Activated CD8-positive, alpha-beta T cell treated with anti-CD3 and anti-CD28 coated beads, Interleukin-2, amount 10 ng/mL, durations not matched to agents 7 days and 5 days (primary cell): Measurements from ENCODE around the gene EXD3. TPM values are rescaled to one million over a fixed set of nuclear protein-coding genes. Genes with fewer than 3 reads are reported as not detected.
A peak's percentile ranks its signal among the peaks of the same experiment; 100 is the strongest.

ENCODE experiments used
- ATAC-seq: fragments of 150-1000 bp; cut with Tn5 transposase; one replicate; pipeline ENCODE4 v1.10.0; 2021; ENCODE audit warnings: moderate library complexity
- CTCF ChIA-PET: fragments of 350-600 bp; sonication (Branson Sonifier 250); formaldehyde crosslinking; loops from one replicate; lab custom pipeline; 2021; ENCODE audit warnings: antibody characterized with exemption; lab: Charles Lee
- POLR2A ChIA-PET: fragments of 350-600 bp; sonication (Branson Sonifier 250); formaldehyde crosslinking; loops from one replicate; lab custom pipeline; 2021; ENCODE audit warnings: antibody characterized with exemption; lab: Charles Lee
- DNase-seq: peaks from one replicate; pipeline ENCODE4 v3.0.0-alpha.2; 2020
- H3K27ac Mint-ChIP-seq: one replicate; pipeline ENCODE4 v1.8.0; 2021; ENCODE audit warnings: mild to moderate bottlenecking, mixed read lengths
- H3K27me3 Mint-ChIP-seq: one replicate; pipeline ENCODE4 v1.8.0; 2021; ENCODE audit warnings: low read depth, mixed read lengths
- H3K36me3 Mint-ChIP-seq: one replicate; pipeline ENCODE4 v1.8.0; 2021; ENCODE audit warnings: low read depth, mixed read lengths
- H3K4me1 Mint-ChIP-seq: one replicate; pipeline ENCODE4 v1.8.0; 2021; ENCODE audit warnings: low read depth, mixed read lengths
- H3K4me3 Mint-ChIP-seq: one replicate; pipeline ENCODE4 v1.8.0; 2021; ENCODE audit warnings: mild to moderate bottlenecking, mixed read lengths
- H3K9me3 Mint-ChIP-seq: one replicate; pipeline ENCODE4 v1.8.0; 2022; ENCODE audit warnings: mixed read lengths; ENCODE audit not compliant: insufficient read depth
- total RNA-seq, 2 experiments: library from RNA; stranded (reverse); gene quantifications; one replicate each; pipeline ENCODE4 v1.2.3, GENCODE V29; 2021

EXD3 gene
- total RNA-seq, 2 experiments from 2014 or later = 10.0 to 10.9 TPM

DNA sequence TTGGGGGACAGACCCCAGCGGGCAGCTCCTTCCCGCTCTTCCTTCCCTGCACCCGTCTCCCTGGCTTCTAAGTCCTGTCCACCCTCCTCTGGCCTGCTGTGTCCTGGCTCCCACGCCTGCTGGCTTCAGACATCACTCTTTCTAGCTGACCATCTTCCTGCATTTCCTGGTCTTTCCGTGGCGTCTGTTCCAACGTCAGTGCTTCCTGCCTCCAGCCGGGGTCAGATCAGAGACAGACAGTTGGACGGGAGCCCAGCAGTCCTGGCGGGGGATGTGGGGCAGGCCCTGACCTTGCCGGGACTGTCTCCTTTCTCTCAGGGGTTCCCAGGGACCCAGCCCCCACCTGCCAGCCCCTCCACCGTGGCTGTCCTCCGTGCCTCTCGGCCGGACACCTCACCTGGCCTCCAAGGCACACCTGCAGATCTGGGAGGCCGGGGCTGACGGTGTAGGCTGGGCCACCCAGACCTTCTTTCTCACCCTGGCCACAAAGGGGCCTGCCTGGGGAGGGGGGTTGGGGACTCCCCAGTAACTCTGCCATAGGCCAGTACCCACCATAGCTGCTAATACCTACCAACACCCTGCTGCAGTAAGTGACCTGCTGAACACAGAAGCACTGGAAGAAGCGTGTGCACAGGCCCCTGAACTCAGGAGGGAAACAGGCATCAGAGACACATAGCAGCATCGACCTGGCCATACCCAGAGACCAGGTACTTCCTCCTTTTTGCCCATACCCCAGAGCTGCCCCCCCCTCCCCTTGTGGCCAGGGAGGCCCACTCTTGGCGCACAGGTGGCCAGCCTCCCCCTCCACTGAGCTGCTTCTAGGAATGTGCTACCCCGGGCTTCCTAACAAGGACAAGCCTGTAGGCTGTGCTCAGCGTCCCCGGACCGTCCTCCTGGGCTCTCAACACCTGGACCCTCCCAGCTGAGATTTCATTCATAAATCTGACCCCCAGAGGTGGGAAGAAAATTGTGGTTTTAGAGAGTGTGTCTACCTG is 126.0 kb downstream of the EXD3 start:
- Mint-ChIP-seq H3K4me3 (peak overlapping the region; percentile 13), H3K9me3 (no peaks in the 10 kb centered on the region), H3K27ac (peak overlapping the region; percentile 44), H3K36me3 (no peaks in the 10 kb centered on the region), H3K27me3 (peaks cover 42% of the 10 kb centered on the region), H3K4me1 (peaks cover 23% of the 10 kb centered on the region)
- CTCF ChIA-PET = interaction anchor here (1.1 kb wide), 1 partner anchor 10 kb away, joined by 4 read pairs; no protein-coding TSS in a partner anchor
- POLR2A ChIA-PET = no interaction called here
- ATAC-seq (no peak), DNase-seq (no peak)

DNA sequence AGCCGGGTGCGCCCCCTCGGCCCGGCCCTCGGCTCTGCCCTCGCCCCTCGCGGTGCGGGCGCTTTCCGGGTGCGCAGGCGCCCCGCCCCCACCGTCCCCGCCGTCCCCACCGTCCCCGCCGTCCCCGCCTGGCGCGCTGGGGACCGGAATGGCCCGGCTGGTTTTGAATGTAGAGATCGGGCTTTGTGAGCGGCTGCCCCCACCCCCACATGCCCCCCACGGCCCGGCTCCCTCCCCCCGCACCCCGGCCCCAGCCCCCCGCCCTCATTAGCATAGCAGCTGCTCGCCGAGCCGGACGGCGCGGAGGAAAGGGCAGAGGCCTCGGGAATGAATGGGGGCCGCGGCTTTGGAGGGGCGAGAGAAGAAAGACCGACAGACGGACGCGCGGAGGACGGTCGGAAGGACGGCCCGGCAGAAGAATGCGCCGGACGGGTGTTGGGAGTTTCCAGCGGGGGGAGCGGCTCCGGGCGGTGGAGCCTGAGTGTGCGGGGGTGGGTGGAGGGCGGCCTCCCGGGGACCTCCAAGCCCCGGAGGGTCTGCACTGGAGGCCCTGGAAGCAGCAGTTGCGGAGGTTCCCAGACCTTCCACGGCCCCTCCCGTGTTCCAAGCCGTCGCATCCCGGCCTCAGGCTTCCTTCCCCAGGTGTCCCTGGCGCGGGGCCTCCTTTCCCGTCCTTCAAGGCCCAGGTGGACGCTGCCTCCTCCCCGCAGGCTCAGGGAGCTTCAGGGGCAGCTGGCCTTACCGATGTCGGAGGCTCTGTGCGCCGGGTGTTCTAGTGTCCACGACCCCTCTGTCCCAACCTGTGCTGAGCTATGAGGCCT is 126.9 kb downstream of the EXD3 start:
- Mint-ChIP-seq H3K4me3 (no peak overlapping the region), H3K27ac (no peak overlapping the region), H3K4me1 (peaks cover 20% of the 10 kb centered on the region), H3K9me3 (no peaks in the 10 kb centered on the region), H3K36me3 (no peaks in the 10 kb centered on the region), H3K27me3 (peaks cover 40% of the 10 kb centered on the region)
- DNase-seq (no peak), ATAC-seq (no peak)
- ChIA-PET POLR2A (no interaction called here), CTCF (interaction anchor here (0.6 kb wide), 1 partner anchor 277 kb away, joined by 3 read pairs; no protein-coding TSS in a partner anchor)

DNA sequence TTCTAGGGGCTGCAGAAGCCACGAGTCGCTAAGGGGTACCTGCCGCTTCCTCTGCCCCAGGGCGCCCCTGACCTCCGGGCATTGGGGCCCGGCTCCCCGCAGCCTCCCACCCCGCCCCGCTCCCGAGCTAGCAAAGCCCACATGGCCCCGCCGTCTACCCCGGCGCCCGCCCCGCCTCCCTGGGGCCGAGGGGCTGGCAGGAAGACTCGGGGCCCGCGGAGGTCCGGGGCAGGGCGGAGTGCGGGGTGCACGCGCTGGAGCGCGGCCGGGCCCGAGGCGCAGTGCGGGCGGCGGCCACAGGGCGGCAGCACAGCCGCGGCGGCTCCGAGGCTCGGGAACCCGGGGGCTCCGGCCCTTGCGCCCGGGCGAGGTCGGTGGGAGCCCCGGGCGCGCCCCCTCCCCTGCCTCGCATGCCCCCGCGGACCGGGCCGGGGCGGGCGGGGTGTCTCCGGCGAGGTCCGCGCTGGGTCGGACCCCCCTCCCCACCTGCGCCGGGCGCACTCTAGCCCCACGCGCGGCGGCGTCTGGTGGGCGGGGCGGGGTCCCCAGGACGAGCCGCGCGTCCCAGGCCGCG is 127.6 kb downstream of the EXD3 start:
- Mint-ChIP-seq H3K9me3 (no peaks in the 10 kb centered on the region), H3K27me3 (peaks cover 36% of the 10 kb centered on the region), H3K36me3 (no peaks in the 10 kb centered on the region), H3K4me3 (no peak overlapping the region), H3K4me1 (peaks cover 17% of the 10 kb centered on the region), H3K27ac (no peak overlapping the region)
- ChIA-PET POLR2A (no interaction called here), CTCF (interaction anchor here (0.6 to 2.0 kb wide), 2 partner anchors 127 to 277 kb away, joined by 3 to 6 read pairs; partner anchors contain the start of gene EXD3)
- DNase-seq (peak; percentile 62), ATAC-seq (peak; percentile 83)

DNA sequence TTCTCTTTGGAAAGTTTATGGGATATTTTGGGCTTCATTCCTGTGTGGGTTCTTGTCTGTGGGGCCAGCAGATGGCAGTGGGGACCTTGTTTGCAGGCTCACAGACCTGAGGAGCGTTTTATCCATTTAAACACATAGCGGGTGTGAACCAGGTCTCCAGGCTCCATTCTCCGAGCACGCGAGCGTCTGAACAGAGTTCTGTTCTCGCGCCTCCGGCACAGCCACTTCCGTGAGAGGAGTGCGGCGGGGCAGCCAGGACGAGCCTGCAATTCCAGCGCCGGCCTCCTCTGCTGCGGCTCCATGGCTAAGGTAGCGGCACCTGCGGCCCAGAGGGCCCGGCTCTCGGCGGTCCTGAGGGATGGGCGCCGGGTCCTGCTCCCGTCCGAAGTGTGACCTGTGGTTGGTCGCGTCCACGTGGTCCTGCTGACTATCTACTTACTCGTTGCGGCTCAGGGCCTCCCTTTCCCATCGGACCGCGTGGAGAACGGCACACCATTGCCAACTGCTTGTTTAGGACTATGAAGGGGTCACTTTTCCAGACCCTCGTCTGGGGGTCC is 128.2 kb downstream of the EXD3 start:
- H3K4me3 Mint-ChIP-seq = no peak overlapping the region
- ChIA-PET POLR2A (no interaction called here), CTCF (interaction anchor here (0.8 to 2.0 kb wide), 3 partner anchors 26 to 128 kb away, joined by 3 to 6 read pairs (median 4); partner anchors contain the start of gene EXD3)
- peak; percentile 45 for DNase-seq
- H3K9me3 Mint-ChIP-seq = no peaks in the 10 kb centered on the region
- H3K36me3 Mint-ChIP-seq = no peaks in the 10 kb centered on the region
- peaks cover 33% of the 10 kb centered on the region for H3K27me3 Mint-ChIP-seq
- peaks cover 14% of the 10 kb centered on the region for H3K4me1 Mint-ChIP-seq
- ATAC-seq = peak; percentile 30
- H3K27ac Mint-ChIP-seq = no peak overlapping the region

DNA sequence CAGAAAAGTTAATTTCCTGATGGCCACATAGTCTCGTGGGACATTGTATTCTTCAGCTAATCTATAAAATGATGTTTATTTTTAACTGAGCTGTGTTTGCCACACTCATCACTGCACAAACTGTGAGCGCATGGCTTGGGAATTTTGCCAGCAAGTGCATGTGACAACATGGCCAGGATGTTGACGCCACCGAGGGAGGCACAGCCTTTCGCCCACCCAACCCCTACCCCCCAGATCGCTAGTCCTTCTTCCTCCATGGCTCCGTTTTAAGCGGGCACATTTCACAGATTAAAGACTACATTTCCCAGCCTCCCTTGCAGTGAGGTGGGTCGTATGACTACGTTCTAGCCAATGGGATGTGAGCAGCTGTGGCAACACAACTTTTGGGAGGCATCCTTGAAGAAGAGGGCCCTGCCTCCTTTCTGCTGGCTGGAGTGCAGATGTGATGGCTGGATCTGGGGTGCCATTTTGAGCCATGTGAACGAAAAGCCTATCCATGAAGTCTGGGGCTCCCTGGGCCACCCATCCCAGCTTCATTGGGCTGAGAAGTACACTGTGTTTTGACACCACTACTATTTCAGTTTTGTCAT is 128.8 kb downstream of the EXD3 start:
- POLR2A ChIA-PET = no interaction called here
- CTCF ChIA-PET = interaction anchor here (0.8 to 2.0 kb wide), 4 partner anchors 13 to 128 kb away, joined by 3 to 6 read pairs (median 4); partner anchors contain the start of gene EXD3
- Mint-ChIP-seq H3K9me3 (no peaks in the 10 kb centered on the region), H3K4me3 (no peak overlapping the region), H3K27ac (no peak overlapping the region), H3K36me3 (no peaks in the 10 kb centered on the region), H3K4me1 (peaks cover 14% of the 10 kb centered on the region), H3K27me3 (peaks cover 30% of the 10 kb centered on the region)
- DNase-seq (peak; percentile 46), ATAC-seq (no peak)

DNA sequence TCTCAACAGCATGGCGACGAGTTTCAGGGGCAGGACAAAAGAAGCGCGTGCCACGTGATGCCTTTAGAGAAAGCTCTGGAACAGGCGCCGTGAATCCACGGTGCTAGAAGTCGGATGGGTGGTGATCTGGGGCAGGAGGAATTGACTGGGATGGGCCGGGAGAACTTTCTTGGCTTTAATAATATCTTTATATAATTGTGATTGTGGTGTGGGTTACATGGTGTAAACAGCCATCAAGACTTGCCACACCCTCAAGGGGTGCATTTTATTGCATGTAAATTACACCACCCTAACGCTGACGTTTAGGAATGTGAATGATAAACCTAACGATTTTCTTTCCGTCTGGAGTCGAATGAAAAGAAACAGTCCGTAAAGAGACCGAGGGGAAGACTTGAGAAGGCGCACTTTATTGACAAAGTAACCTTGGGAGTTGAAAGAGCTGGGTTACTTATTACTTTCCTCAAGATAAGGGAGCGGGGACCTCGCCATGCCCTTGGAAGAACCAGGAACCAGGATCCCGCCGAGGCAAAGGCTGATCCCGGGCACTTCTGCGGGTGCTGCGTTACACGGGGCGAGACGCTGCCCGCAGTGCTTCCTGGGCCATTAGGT is 129.4 kb downstream of the EXD3 start:
- ChIA-PET POLR2A (no interaction called here), CTCF (interaction anchor here (0.8 to 2.0 kb wide), 4 partner anchors 12 to 129 kb away, joined by 3 to 6 read pairs (median 4); partner anchors contain the start of gene EXD3)
- peaks cover 26% of the 10 kb centered on the region for H3K27me3 Mint-ChIP-seq
- no peaks in the 10 kb centered on the region for H3K9me3 Mint-ChIP-seq
- DNase-seq (no peak), ATAC-seq (no peak)
- H3K4me1 Mint-ChIP-seq = peaks cover 14% of the 10 kb centered on the region
- no peak overlapping the region for H3K27ac Mint-ChIP-seq
- no peaks in the 10 kb centered on the region for H3K36me3 Mint-ChIP-seq
- H3K4me3 Mint-ChIP-seq = no peak overlapping the region

DNA sequence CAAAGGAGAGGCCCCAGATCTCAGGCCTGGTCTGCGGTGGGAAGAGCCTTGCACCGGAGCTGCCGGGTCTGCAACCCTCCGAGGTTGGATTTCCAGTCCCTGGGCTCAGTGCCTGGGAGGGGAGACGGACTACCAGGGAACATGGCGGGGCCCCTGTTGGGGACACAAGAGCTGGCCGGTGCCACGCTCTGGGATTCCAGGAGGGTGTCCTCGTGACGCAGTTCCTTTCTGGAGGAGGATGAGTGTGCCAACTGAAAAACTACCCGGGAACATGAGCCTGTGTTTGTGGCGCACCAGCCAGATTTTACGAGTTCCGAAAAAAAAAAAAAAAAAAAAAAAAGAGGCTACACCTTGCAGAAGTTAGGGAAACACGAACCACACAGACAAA is 129.9 kb downstream of the EXD3 start:
- ChIA-PET POLR2A (no interaction called here), CTCF (interaction anchor here (1.0 to 1.6 kb wide), 2 partner anchors 11 to 28 kb away, joined by 3 to 4 read pairs; no protein-coding TSS in a partner anchor)

DNA sequence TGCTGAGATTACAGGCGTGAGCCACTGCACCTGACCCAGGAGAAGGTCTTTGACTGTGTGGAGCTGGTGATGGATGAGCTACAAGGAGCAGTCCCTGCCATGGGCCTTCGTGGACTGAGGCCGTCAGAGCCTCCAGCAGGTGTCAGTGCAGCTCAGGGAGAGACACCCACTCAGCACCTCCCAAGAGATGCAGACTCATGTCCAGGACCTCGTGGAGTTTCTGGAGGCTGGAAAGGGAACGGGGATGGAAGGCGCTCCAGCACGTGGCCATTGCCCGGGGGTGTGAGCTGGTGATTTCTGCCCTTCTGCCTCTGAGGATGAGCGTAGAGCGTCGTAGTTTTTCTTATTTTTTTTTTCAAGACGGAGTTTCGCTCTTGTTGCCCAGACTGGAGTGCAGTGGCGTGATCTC is 136.0 kb downstream of the EXD3 start:
- ChIA-PET CTCF (interaction anchor here (0.6 to 1.8 kb wide), 16 partner anchors 10 to 241 kb away, joined by 3 to 9 read pairs (median 4); partner anchors contain the start of genes EXD3 and NOXA1), POLR2A (interaction anchor here (0.7 kb wide), 1 partner anchor 46 kb away, joined by 3 read pairs; no protein-coding TSS in a partner anchor)
- DNase-seq = peak; percentile 54
- H3K27me3 Mint-ChIP-seq = peaks cover 7% of the 10 kb centered on the region
- peaks cover 2% of the 10 kb centered on the region for H3K36me3 Mint-ChIP-seq
- no peak overlapping the region for H3K27ac Mint-ChIP-seq
- peaks cover 9% of the 10 kb centered on the region for H3K4me1 Mint-ChIP-seq
- H3K9me3 Mint-ChIP-seq = no peaks in the 10 kb centered on the region
- peak; percentile 77 for ATAC-seq
- no peak overlapping the region for H3K4me3 Mint-ChIP-seq

More for the DNA sequence above, 129.9 kb downstream of the EXD3 start:
- H3K4me3 Mint-ChIP-seq = no peak overlapping the region
- no peak overlapping the region for H3K27ac Mint-ChIP-seq
- H3K9me3 Mint-ChIP-seq = no peaks in the 10 kb centered on the region
- H3K36me3 Mint-ChIP-seq = no peaks in the 10 kb centered on the region
- H3K4me1 Mint-ChIP-seq = peaks cover 14% of the 10 kb centered on the region
- DNase-seq (no peak), ATAC-seq (no peak)
- H3K27me3 Mint-ChIP-seq = peaks cover 22% of the 10 kb centered on the region

DNA sequence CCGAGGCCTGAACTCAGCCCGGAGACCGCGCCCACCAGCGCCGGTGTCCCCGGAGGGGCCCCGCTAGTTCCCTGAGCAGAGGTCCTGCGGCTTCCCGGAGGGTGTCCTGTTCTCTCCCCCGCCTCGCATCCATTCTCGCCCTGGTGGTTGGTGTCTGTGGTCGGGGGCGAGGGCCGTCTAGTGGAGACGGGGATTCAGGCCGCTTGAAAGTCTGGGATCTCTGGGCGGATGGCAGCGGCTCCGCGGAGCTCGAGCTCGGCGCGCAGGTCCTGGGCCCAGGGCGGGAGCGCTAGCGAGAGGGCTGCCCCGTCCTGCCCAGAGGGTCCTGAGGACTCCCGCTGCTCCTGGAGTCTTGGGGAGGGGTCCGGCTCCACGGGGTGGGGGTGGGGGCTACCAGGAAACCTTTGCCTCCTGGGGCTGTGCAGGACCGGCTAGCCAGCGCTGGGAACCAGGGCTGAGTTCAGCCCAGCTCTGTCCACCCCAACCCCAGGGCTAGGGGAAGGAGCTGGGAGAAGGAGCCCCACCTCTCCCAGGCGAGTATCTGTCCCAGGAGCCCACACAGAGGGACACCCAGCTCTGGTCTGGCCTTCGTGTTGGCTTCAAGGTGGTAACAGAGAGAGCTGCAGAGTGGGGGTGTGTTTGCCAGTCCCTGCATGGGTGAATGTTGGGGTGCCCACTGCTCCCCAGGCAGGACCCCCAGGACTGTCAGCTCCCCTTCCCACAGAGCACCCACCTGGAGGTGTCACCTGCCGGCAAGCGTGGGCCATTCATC is 141.4 kb downstream of the EXD3 start:
- DNase-seq (no peak), ATAC-seq (no peak)
- peaks cover 3% of the 10 kb centered on the region for H3K27me3 Mint-ChIP-seq
- H3K4me3 Mint-ChIP-seq = no peak overlapping the region
- peaks cover 2% of the 10 kb centered on the region for H3K36me3 Mint-ChIP-seq
- ChIA-PET POLR2A (interaction anchor here (0.9 kb wide), 2 partner anchors 27 to 41 kb away, joined by 3 read pairs; no protein-coding TSS in a partner anchor), CTCF (interaction anchor here (0.9 to 1.6 kb wide), 2 partner anchors 12 to 25 kb away, joined by 3 read pairs; no protein-coding TSS in a partner anchor)
- no peak overlapping the region for H3K27ac Mint-ChIP-seq
- no peaks in the 10 kb centered on the region for H3K9me3 Mint-ChIP-seq
- H3K4me1 Mint-ChIP-seq = peaks cover 21% of the 10 kb centered on the region
